ENCODE measurements around the gene LNPK. TPM values are rescaled to one million over a fixed set of nuclear protein-coding genes. Genes with fewer than 3 reads are reported as not detected.
"Not testable (repeated sequence)": the region's sequence is repeated elsewhere in the genome, so short reads cannot be mapped to it uniquely, and the experiment has no call there.

Gene LNPK
- total RNA-seq, 1 experiment from 2014 or later: 64.4 TPM

DNA sequence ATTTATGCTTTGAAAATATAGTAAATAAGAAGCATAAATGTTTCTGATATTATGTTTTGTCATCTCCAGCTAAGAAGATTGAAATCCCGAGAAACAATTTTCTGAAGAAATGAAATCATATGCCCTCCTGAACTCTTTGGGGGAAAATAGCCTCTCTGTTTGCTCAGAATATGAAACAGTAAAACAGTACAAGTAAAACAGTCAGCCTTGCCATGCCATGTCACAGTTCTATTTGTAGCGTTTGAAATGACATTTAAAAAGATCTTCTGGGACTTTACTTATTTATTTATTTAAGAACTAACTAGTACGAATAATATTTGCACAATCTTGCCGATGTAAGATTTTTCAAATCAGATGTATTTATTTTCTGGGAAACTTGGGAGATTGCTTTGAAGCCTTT lies 98.0 kb downstream of the LNPK start:
- DNase-seq (ENCODE audit: low read depth): no peak

DNA sequence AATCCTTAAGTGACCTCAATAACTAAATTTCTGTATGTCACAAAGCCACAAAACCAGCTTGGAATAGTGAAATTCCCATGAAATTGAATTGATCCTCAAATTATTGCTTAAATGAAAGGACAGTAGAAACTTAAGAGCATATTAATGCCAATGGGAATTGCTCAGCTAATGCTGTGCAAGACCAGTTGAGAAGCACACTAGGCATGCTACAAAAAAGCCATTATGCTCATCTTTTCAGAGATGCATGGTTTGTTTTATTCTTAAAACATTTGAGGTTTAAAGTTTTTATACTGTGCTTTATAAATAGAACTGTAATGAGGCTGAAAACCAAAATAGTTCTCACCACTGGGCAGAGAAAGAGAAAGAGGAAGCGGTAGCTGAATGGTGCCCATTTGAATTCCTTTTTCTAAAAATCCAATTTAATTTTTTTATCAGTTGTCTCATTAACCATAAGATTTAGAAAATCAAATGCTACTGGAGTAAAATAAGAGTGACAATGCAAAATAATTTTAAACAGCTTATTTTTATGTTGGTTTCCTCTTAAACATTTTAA lies 98.6 kb downstream of the LNPK start:
- DNase-seq (ENCODE audit: low read depth): no peak

DNA sequence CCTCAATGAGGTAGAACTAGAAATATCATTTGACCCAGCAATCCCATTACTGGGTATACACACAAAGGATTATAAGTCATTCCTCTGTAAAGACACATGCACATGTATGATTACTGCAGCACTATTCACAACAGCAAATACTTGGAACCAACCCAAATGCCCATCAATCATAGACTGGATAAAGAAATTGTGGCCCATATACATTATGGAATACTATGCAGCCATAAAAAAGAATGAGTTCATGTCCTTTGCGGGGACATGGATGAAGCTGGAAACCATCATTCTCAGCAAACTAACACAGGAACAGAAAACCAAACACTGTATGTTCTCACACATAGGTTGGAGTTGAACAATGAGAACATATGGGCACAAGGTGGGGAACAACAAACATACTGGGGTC lies 106.1 kb downstream of the LNPK start:
- not testable (repeated sequence) for DNase-seq (ENCODE audit: low read depth)

GRCh38 chr2:175892046-175892445 lies 110.0 kb downstream of the LNPK start:
- DNase-seq (ENCODE audit: low read depth): no peak

DNA sequence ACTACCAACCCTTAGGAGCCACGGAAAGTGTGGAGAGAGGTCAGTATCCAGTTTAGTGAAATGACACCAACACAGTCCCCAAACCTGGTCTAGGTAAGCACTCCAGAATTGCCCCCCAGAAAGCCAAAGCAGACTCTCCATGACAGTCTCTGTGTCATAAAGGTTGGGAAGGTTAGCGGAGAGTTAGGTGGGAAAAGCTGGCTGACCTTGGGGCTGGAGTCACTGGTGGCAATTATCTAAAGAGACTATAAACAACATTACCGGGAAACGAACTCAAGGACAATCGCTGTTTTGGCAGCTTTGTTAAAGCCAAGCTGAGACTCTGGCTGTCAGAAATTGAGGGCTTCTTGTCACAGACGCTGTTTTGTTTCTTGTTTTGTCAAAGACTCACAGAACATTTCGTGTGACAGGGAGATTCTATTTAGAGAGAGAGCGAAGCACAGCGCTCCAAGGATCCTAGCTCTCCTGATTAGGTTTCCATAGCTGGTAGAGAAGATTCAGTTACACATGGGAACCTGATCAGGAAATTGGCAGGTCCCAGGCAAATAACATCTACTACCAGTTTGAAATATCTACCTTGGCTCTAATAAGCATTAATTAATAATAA lies 111.3 kb downstream of the LNPK start:
- no peak for DNase-seq (ENCODE audit: low read depth)

DNA sequence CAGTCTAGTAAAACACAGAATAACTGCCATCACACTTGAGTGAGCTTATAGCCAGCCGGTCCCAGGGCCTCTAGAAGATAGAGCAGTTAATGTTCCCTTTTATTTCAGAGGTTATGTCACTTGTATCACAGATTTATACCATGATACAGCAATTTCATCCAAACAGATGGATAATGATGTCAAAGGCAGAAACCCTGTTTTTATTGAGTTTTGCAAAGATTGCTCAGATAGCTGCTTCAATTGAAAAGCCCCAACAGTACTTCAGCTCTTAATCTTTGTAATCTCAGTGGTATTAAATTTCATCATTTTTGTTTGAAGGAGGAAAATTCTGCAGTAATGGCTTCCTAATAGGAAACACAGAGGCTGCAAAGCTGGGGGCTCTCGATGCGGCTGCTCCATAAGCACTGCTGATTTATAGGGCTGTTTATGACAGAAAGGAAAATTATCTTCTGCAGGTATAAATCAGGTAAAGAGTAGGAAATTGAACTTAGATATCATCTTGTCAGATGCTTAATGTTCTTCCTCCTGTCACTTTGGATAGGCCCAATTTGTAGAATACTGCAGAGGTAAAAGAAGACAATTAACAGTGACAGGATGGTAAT lies 112.3 kb downstream of the LNPK start:
- no peak for DNase-seq (ENCODE audit: low read depth)

GRCh38 chr2:175887776-175888175 lies 114.3 kb downstream of the LNPK start:
- DNase-seq (ENCODE audit: low read depth): no peak

DNA sequence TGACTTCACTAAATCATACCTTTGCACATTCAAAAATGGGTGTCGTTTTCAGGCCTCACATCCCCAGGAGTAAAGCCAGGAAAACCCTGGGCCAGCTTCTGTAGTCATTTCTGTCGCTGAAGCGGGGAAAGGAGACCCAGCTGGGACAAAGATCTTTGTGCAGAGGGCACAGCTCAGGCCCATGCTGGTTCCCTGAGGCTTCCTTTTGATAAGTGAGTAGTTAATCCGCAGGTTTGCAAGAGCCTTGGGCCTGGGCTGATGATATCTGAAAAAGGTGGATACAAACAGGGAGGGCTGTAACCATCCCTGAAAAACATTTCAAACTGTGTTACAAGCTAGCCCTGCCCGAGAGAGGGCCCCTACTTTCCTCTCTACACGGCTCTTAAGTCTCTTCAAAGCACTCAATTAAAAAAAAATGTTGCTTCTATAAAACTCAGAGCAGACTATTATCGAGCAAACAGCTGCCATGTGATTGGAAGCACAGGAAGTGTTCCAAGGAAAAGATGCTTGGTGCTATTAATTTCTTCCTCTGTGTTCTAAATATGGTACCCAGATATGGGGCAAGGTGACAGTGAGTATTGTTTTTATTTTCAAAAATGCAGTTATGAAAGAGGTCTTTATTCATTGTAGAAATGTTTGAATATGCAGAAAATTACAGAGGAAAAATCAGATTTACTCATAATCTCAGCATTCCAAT lies 117.2 kb downstream of the LNPK start:
- DNase-seq (ENCODE audit: low read depth): no peak

GRCh38 chr2:175883586-175884194 lies 118.4 kb downstream of the LNPK start:
- no peak for DNase-seq (ENCODE audit: low read depth)

DNA sequence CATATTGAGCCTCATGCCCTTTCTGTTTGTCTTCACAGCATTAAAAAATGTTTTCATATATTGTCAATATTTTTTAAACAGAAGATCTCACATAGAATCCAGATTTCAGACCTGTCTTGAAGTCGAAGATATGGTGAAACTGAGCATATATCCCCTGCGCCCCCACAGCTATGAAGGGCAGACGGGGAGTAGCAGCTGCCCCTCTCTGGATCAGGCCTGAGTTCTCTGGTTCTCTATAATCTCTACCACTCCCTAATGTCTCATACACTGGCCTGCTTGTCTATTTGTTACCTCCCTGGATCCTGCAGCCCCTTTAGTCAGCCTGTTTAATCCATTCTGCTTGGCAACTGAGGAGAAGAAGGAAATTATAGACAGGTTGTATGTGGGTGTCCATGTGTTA lies 122.4 kb downstream of the LNPK start:
- no peak for DNase-seq (ENCODE audit: low read depth)

DNA sequence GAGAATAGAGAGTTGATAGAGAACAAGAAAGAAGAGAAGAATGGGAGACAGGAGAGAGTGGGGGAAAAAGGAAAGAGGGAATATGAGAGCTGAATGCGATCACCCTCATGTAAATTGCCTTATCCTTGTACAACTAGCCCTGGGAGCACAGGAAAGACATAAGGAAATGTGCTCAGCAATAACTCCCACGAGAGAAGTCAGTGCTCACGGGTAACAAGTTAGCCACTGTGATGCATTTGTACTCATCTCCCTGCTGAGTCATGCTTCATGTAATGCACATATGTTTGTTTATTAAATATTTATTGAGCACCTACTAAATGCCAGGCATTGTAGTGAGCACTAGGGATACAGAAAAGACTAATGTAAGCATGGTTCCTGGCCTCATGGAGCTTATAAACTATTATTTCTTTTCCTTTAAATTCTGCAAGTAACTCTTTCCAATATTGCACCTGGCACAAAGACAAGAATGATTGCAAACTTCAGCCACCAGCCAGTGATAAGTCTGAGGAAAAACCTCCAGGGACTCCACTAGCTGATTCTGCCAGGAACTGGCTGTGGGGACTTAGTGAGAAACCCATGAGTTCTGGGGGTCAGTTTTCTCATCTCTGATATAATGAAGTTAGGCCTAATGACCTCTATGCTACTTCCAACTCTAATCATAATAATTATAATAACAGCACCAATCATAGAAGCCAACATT lies 124.1 kb downstream of the LNPK start:
- DNase-seq (ENCODE audit: low read depth): no peak

GRCh38 chr2:175874291-175874690 lies 127.8 kb downstream of the LNPK start:
- no peak for DNase-seq (ENCODE audit: low read depth)

Other genes with a start within 250 kb of the LNPK start
- not detected in 2 replicates for gene EVX2, start 81.7 kb upstream of the LNPK start, total RNA-seq (2014; rRNA removed; shearing (Covaris generic))
- gene HOXD13, start 90.5 kb upstream of the LNPK start, total RNA-seq (2014; rRNA removed; shearing (Covaris generic)): 1.2 and 2.6 TPM in 2 replicates
- gene HOXD12, start 97.5 kb upstream of the LNPK start, total RNA-seq (2014; rRNA removed; shearing (Covaris generic)): not detected in 2 replicates
- gene HOXD11, start 105.0 kb upstream of the LNPK start, total RNA-seq (2014; rRNA removed; shearing (Covaris generic)): 0.10 TPM in 1 of 2 replicates, not detected in the other
- not detected in 2 replicates for gene HOXD10, start 114.5 kb upstream of the LNPK start, total RNA-seq (2014; rRNA removed; shearing (Covaris generic))
- 1.4 TPM in 2 replicates for gene HOXD9, start 120.5 kb upstream of the LNPK start, total RNA-seq (2014; rRNA removed; shearing (Covaris generic))
- 11.7 and 16.1 TPM in 2 replicates for gene HOXD8, start 127.4 kb upstream of the LNPK start, total RNA-seq (2014; rRNA removed; shearing (Covaris generic))
- 7.2 and 9.6 TPM in 2 replicates for gene HOXD4, start 149.3 kb upstream of the LNPK start, total RNA-seq (2014; rRNA removed; shearing (Covaris generic))
- 1.6 and 2.1 TPM in 2 replicates for gene HOXD3, start 155.0 kb upstream of the LNPK start, total RNA-seq (2014; rRNA removed; shearing (Covaris generic))
- gene HOXD1, start 186.4 kb upstream of the LNPK start, total RNA-seq (2014; rRNA removed; shearing (Covaris generic)): 0.39 and 0.96 TPM in 2 replicates